ENCODE data around the gene POLRMT. TPM values are rescaled to one million over a fixed set of nuclear protein-coding genes. Genes with fewer than 3 reads are reported as not detected.

Gene POLRMT
- total and polyA plus RNA-seq, 4 experiments from 2014 or later: 31.6 to 103 (median 78.6) TPM

DNA sequence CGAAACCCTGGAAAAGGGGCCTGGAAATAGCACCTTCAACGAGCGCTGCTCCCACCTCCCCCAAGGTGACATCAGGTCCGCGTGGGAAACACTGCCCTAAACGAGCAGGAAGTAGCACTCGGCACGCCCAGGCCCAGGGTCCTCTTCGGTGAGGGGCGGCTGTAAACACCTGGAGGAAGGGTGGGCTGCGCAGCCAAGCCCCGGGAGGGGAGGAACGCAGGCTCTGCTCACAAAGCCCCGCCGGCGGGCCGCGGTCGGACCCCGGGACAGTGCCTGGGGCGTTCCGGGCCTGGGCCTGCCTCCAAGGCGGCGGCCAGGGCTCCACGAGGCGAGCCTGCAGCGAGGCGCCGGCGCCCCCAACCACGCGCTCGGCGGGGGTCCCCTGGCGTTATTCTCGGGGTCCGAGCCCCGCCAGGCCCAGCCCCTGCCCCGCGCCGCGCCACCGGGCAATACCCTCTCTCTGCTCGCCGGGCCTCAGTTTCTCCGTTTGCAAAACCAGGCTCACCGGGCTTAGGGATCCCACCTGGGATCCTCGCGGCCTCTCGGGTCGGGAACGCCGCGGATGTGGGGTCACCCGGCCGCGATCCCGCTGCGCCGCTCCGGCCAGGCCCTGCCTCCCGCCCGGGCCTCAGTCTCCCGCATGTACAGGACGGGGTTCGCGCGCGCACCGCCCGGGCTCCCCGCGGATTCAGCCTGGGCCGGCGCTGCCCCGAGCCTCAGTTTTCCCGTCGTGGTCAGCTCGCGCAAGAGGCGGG lies 29.0 kb upstream of the POLRMT start:
- CTCF ChIA-PET (ENCODE audit: partially characterized antibody): interaction anchor here (1.0 to 1.9 kb wide), 2 partner anchors 17 to 71 kb away, joined by 7 to 8 read pairs; no protein-coding TSS in a partner anchor
- DNase-seq: peak; percentile 66 to 85 (median 76)
- H3K36me3 Mint-ChIP-seq: peaks cover 3 to 27% of the 10 kb centered on the region in 2 donors
- Histone ChIP-seq H3K27ac (ENCODE audit: low read depth, low read length) (peak overlapping the region; percentile 96), H3K4me3 (ENCODE audit: low read length in 2 of 2) (peak overlapping the region; percentile 83 to 99), H3K9me3 (ENCODE audit: control insufficient read depth in 1 of 2, low read length in 2 of 2) (no peaks in the 10 kb centered on the region), H3K36me3 (ENCODE audit: insufficient read depth, low read length) (peaks cover 6% of the 10 kb centered on the region), H3K4me1 (ENCODE audit: insufficient read depth, low read length) (peaks cover 53% of the 10 kb centered on the region), H3K27me3 (ENCODE audit: insufficient read depth, low read length) (no peaks in the 10 kb centered on the region)
- peak overlapping the region; percentile 94 to 100 (median 98) for H3K4me3 Mint-ChIP-seq
- intact Hi-C loops (cut with micrococcal nuclease): loop anchor here (2.0 kb wide), 1 partner anchor 156 kb away; the partner anchor contains the start of gene TPGS1
- peaks cover 0 to 3% of the 10 kb centered on the region in 2 donors for H3K27me3 Mint-ChIP-seq
- peaks cover 0 to 2% (median 0%) of the 10 kb centered on the region in 8 donors for H3K9me3 Mint-ChIP-seq
- POLR2A ChIA-PET (ENCODE audit: partially characterized antibody): interaction anchor here (0.8 to 6.1 kb wide), 17 partner anchors 14 to 541 kb away, joined by 3 to 54 read pairs (median 5); partner anchors contain the start of genes FSTL3, POLRMT and TPGS1
- peak overlapping the region; percentile 97 to 100 (median 99) for H3K27ac Mint-ChIP-seq
- peaks cover 8 to 60% (median 39%) of the 10 kb centered on the region in 4 donors for H3K4me1 Mint-ChIP-seq

DNA sequence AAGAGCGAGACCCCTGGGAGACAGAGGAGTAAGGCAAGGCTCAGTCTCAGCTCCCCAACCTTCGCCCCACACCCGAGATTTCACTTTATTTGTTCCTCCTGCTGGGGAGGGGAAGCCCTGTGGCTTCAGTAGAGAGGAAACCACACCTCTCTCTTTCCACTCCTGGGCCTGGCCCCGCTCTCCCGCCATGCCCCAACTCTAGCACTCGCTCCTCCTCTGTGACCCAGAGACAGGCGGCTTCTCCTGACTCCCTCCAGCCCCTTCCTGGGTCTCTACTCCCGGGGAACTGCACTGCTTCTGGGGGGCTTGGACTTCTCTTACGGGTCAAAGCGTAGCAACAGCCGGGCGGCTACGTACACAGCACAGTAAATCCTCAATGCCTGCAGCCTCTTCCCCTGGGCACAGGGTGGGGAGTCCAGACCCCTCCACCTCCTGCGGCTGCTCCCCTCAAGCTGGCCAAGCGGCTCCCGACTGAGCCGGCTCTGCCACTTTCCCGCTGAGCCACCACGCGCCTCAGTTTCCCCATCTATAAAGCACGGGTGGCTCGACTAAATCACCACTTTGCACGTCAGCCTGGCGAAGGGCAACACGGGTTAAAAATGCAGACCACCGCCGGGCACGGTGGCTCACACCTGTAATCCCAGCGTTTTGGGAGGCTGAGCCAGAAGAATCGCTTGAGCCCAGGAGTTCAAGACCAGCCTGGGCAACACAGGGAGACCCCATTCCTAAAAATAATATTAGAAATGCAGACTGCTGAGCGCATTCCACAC lies 28.3 kb upstream of the POLRMT start:
- Histone ChIP-seq H3K4me3 (ENCODE audit: low read length in 2 of 2) (peak overlapping the region; percentile 83 to 99), H3K27me3 (ENCODE audit: insufficient read depth, low read length) (no peaks in the 10 kb centered on the region), H3K4me1 (ENCODE audit: insufficient read depth, low read length) (peaks cover 61% of the 10 kb centered on the region), H3K27ac (ENCODE audit: low read depth, low read length) (peak overlapping the region; percentile 96), H3K9me3 (ENCODE audit: control insufficient read depth in 1 of 2, low read length in 2 of 2) (no peaks in the 10 kb centered on the region), H3K36me3 (ENCODE audit: insufficient read depth, low read length) (peaks cover 6% of the 10 kb centered on the region)
- peak; percentile 75 to 86 (median 78) for DNase-seq
- POLR2A ChIA-PET (ENCODE audit: partially characterized antibody): interaction anchor here (0.5 to 6.1 kb wide), 16 partner anchors 13 to 542 kb away, joined by 3 to 54 read pairs (median 6); partner anchors contain the start of genes ARHGAP45, CDC34, FGF22 and POLRMT
- H3K4me3 Mint-ChIP-seq: peak overlapping the region; percentile 94 to 100 (median 98)
- H3K9me3 Mint-ChIP-seq: peaks cover 0 to 2% (median 0%) of the 10 kb centered on the region in 8 donors
- peaks cover 0 to 3% of the 10 kb centered on the region in 2 donors for H3K27me3 Mint-ChIP-seq
- H3K4me1 Mint-ChIP-seq: peaks cover 9 to 65% (median 44%) of the 10 kb centered on the region in 4 donors
- CTCF ChIA-PET (ENCODE audit: partially characterized antibody): interaction anchor here (1.2 kb wide), 1 partner anchor 34 kb away, joined by 7 read pairs; no protein-coding TSS in a partner anchor
- intact Hi-C loops (cut with micrococcal nuclease): loop anchor here (1.0 to 2.0 kb wide), 3 partner anchors 23 to 155 kb away; partner anchors contain the start of genes FGF22 and TPGS1
- H3K27ac Mint-ChIP-seq: peak overlapping the region; percentile 97 to 100 (median 99)
- peaks cover 3 to 30% of the 10 kb centered on the region in 2 donors for H3K36me3 Mint-ChIP-seq

GRCh38 chr19:660793-661426 lies 27.6 kb upstream of the POLRMT start:
- Histone ChIP-seq H3K4me1 (ENCODE audit: insufficient read depth, low read length) (peaks cover 68% of the 10 kb centered on the region), H3K36me3 (ENCODE audit: insufficient read depth, low read length) (peaks cover 6% of the 10 kb centered on the region), H3K27me3 (ENCODE audit: insufficient read depth, low read length) (no peaks in the 10 kb centered on the region), H3K9me3 (ENCODE audit: control insufficient read depth in 1 of 2, low read length in 2 of 2) (no peaks in the 10 kb centered on the region), H3K4me3 (ENCODE audit: low read length in 2 of 2) (peak overlapping the region; percentile 83 to 99), H3K27ac (ENCODE audit: low read depth, low read length) (peak overlapping the region; percentile 96)
- H3K9me3 Mint-ChIP-seq: peaks cover 0 to 4% (median 0%) of the 10 kb centered on the region in 8 donors
- intact Hi-C loops (cut with micrococcal nuclease): loop anchor here (1.0 to 2.0 kb wide), 3 partner anchors 22 to 51 kb away; partner anchors contain the start of genes FGF22 and POLRMT
- peak overlapping the region; percentile 94 to 100 (median 98) for H3K4me3 Mint-ChIP-seq
- CTCF ChIA-PET (ENCODE audit: partially characterized antibody): interaction anchor here (1.2 kb wide), 1 partner anchor 34 kb away, joined by 7 read pairs; no protein-coding TSS in a partner anchor
- POLR2A ChIA-PET (ENCODE audit: partially characterized antibody): interaction anchor here (0.5 to 6.1 kb wide), 19 partner anchors 12 to 543 kb away, joined by 3 to 54 read pairs (median 4); partner anchors contain the start of genes ARHGAP45, CDC34, FGF22 and POLRMT
- H3K27ac Mint-ChIP-seq: peak overlapping the region; percentile 97 to 100 (median 99)
- H3K36me3 Mint-ChIP-seq: peaks cover 3 to 35% of the 10 kb centered on the region in 2 donors
- no peak for DNase-seq
- H3K27me3 Mint-ChIP-seq: peaks cover 0 to 3% of the 10 kb centered on the region in 2 donors
- H3K4me1 Mint-ChIP-seq: peaks cover 13 to 72% (median 49%) of the 10 kb centered on the region in 4 donors

DNA sequence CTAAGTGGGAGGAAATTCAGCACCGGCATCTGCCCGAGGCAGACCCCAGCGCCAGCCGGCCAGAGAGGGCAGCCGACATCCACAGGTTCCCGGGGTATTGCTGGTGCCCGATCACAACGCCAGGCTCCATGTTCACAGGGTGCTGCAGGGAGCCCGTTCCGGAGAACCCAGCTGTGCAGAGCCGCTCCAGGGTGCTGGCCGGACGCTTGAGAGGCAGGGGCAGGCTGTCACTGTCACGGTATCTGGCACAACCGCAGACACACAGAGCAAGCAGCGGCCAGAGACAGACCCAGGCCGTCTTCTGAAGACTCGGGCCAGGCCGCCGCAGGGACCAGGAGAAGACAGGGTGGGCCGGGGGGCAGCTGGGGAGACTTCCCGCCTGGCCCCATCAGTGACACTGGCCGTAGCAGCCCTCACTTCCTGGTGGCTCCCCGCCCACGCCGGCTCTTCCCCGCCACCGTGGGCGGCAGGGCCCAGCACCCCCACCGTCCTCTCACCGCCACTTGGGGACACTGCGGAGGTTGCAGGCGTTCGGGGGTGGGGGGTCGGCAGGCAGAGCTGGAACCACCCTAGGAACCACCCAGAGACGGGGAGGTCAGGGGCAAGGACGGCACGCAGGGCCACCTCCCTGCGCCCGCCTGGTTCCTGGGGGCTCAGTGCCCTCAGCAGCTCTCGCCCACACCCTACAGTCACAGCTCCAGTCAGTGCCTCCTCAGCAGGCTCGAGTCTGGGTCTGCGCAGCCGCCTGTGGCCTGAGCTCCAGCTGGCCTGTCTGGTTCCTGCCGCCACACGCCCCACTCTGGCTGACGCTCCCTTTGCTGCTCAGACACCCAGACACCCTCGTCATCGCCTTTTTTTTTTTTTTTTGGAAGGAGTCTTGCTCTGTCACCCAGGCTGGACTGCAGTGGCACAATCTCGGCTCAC lies 25.8 kb upstream of the POLRMT start:
- Mint-ChIP-seq H3K4me1 (peaks cover 24 to 75% (median 52%) of the 10 kb centered on the region in 4 donors), H3K9me3 (peaks cover 0 to 4% (median 0%) of the 10 kb centered on the region in 8 donors), H3K27ac (peak overlapping the region; percentile 97 to 100 (median 99)), H3K4me3 (peak overlapping the region; percentile 94 to 100 (median 98)), H3K36me3 (peaks cover 3 to 39% of the 10 kb centered on the region in 2 donors), H3K27me3 (peaks cover 0 to 3% of the 10 kb centered on the region in 2 donors)
- peaks cover 64% of the 10 kb centered on the region for H3K4me1 ChIP-seq (ENCODE audit: insufficient read depth, low read length)
- H3K27ac ChIP-seq (ENCODE audit: low read depth, low read length): peak overlapping the region; percentile 96
- POLR2A ChIA-PET (ENCODE audit: partially characterized antibody): interaction anchor here (0.6 to 6.1 kb wide), 6 partner anchors 9 to 148 kb away, joined by 3 to 54 read pairs (median 24); partner anchors contain the start of gene POLRMT
- H3K9me3 ChIP-seq (ENCODE audit: control insufficient read depth in 1 of 2, low read length in 2 of 2): no peaks in the 10 kb centered on the region
- H3K4me3 ChIP-seq (ENCODE audit: low read length in 2 of 2): peak overlapping the region in 1 of 2 donors; percentile 83
- DNase-seq: peak; percentile 43 to 87 (median 50)
- CTCF ChIA-PET (ENCODE audit: partially characterized antibody): no interaction called here
- intact Hi-C loops (cut with micrococcal nuclease): no loop called here
- peaks cover 6% of the 10 kb centered on the region for H3K36me3 ChIP-seq (ENCODE audit: insufficient read depth, low read length)
- no peaks in the 10 kb centered on the region for H3K27me3 ChIP-seq (ENCODE audit: insufficient read depth, low read length)

DNA sequence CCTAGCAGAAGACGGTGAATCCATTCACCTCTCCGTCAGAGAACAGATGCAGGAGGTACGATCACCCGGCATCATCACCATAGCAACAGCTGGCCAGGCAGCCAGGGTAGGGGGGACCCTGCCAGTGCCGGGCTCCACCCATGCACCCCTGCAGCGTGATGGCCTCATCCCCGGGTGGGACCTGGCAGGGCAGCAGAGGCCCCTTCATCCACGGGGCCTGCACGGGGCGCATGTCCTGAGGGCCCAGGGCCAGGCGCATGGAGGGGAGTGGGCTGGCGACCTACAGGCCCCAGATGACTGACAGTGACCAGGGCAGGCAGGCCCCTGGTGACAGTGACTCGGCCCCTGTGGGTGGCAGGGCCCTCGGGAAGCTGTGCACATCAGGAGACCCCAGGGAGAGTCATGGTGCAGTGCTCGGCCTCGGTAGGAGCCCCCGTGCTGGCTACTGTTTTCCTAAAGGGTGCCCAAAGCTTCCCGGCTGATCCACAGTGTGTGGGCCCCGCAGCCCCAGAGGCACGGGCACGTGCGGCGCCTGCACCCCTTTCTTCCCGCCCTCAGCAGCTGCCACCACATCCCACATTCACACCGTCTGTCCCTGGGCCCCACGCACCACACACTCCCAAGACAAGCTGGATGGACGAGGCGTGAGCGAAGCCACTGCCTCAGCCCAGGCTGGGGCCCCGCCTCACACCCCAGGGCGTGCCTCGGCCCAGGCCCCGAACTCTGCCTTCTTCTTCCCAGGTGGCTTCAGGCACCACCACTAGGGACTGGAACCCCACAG lies 24.9 kb upstream of the POLRMT start:
- POLR2A ChIA-PET (ENCODE audit: partially characterized antibody): interaction anchor here (0.6 to 6.1 kb wide), 4 partner anchors 21 to 47 kb away, joined by 4 to 54 read pairs (median 30); partner anchors contain the start of gene POLRMT
- peaks cover 3 to 43% of the 10 kb centered on the region in 2 donors for H3K36me3 Mint-ChIP-seq
- peaks cover 0 to 3% of the 10 kb centered on the region in 2 donors for H3K27me3 Mint-ChIP-seq
- H3K4me3 Mint-ChIP-seq: peak overlapping the region in 5 of 8 donors; percentile 21 to 63 (median 48)
- H3K36me3 ChIP-seq (ENCODE audit: insufficient read depth, low read length): peaks cover 14% of the 10 kb centered on the region
- DNase-seq: no peak
- H3K9me3 Mint-ChIP-seq: peaks cover 0 to 2% (median 0%) of the 10 kb centered on the region in 8 donors
- peaks cover 22 to 68% (median 51%) of the 10 kb centered on the region in 4 donors for H3K4me1 Mint-ChIP-seq
- H3K9me3 ChIP-seq (ENCODE audit: control insufficient read depth in 1 of 2, low read length in 2 of 2): no peaks in the 10 kb centered on the region
- intact Hi-C loops (cut with micrococcal nuclease): no loop called here
- no peak overlapping the region for H3K4me3 ChIP-seq (ENCODE audit: low read length in 2 of 2)
- H3K27ac Mint-ChIP-seq: peak overlapping the region; percentile 32 to 100 (median 71)
- peaks cover 65% of the 10 kb centered on the region for H3K4me1 ChIP-seq (ENCODE audit: insufficient read depth, low read length)
- peak overlapping the region; percentile 96 for H3K27ac ChIP-seq (ENCODE audit: low read depth, low read length)
- CTCF ChIA-PET (ENCODE audit: partially characterized antibody): no interaction called here
- no peaks in the 10 kb centered on the region for H3K27me3 ChIP-seq (ENCODE audit: insufficient read depth, low read length)
